IMR-90 (cell line): ENCODE measurements around the gene KBTBD7. TPM values are rescaled to one million over a fixed set of nuclear protein-coding genes. Genes with fewer than 3 reads are reported as not detected.

Experiments used
- ATAC-seq: fragments of 200-7000 bp; cut with Tn5 transposase; 2 replicates; pipeline ENCODE4 v1.9.1; 2020; ENCODE audit warnings: low read depth, mild to moderate bottlenecking, moderate library complexity
- BruUV-seq: library from RNA; stranded (reverse); fragments of 400-500 nt; replicated peaks from 2 replicates; lab custom pipeline; 2021; lab: Mats Ljungman, UMichigan
- CTCF ChIA-PET: fragments of 300-600 bp; formaldehyde crosslinking; extraction: SDS; loops from one replicate; lab custom pipeline; 2021; ENCODE audit warnings: antibody characterized with exemption; lab: Yijun Ruan, JAX
- POLR2A ChIA-PET: fragments of 300-600 bp; sonication (Branson Sonifier 250); formaldehyde crosslinking; loops from one replicate; lab custom pipeline; 2022; ENCODE audit warnings: antibody characterized with exemption; ENCODE audit not compliant: unreplicated experiment; lab: Charles Lee
- DNase-seq: peaks from one replicate; pipeline ENCODE4 v3.0.0; 2013
- H2AFZ ChIP-seq: replicated peaks from 2 replicates; pipeline ENCODE3; 2013; ENCODE audit warnings: low read length, mild to moderate bottlenecking; ENCODE audit not compliant: poor library complexity
- H2AK5ac ChIP-seq: 2 replicates; pipeline ENCODE4 v1.6.1; 2013; ENCODE audit warnings: low read depth, low read length, inconsistent platforms
- H2AK9ac ChIP-seq: replicated peaks from 2 replicates; pipeline ENCODE3; 2013; ENCODE audit warnings: mild to moderate bottlenecking, low read depth, low read length, moderate library complexity; ENCODE audit not compliant: poor library complexity
- H2BK120ac ChIP-seq: 2 replicates; pipeline ENCODE4 v1.6.1; 2013; ENCODE audit warnings: low read depth, low read length, inconsistent platforms
- H2BK15ac ChIP-seq: 3 replicates; pipeline ENCODE4 v1.6.1; 2013; ENCODE audit warnings: low read depth, low read length, inconsistent platforms
- H2BK20ac ChIP-seq: 2 replicates; pipeline ENCODE4 v1.6.1; 2013; ENCODE audit warnings: low read depth, mild to moderate bottlenecking, inconsistent platforms, low read length, moderate library complexity
- H2BK5ac ChIP-seq: 2 replicates; pipeline ENCODE4 v1.6.1; 2013; ENCODE audit warnings: mild to moderate bottlenecking, low read depth, low read length, inconsistent platforms; ENCODE audit not compliant: poor library complexity, severe bottlenecking
- H3K14ac ChIP-seq: replicated peaks from 2 replicates; pipeline ENCODE4 v1.6.1; 2013; ENCODE audit warnings: low read depth, low read length, inconsistent platforms
- H3K18ac ChIP-seq: 2 replicates; pipeline ENCODE4 v1.6.1; 2013; ENCODE audit warnings: low read depth, low read length, control low read depth
- H3K23ac ChIP-seq: 2 replicates; pipeline ENCODE4 v1.6.1; 2013; ENCODE audit warnings: low read depth, low read length, inconsistent platforms
- H3K27ac ChIP-seq: 2 replicates; pipeline ENCODE4 v1.5.1; 2013; ENCODE audit warnings: mild to moderate bottlenecking, control low read depth, low read length; ENCODE audit not compliant: insufficient read depth
- H3K27me3 ChIP-seq: 2 replicates; pipeline ENCODE4 v1.6.1; 2013; ENCODE audit warnings: low read length; ENCODE audit not compliant: control insufficient read depth, insufficient read depth
- H3K36me3 ChIP-seq: 2 replicates; pipeline ENCODE4 v1.6.1; 2013; ENCODE audit warnings: low read length, mixed read lengths; ENCODE audit not compliant: control insufficient read depth, insufficient read depth
- H3K4ac ChIP-seq: 2 replicates; pipeline ENCODE4 v1.6.1; 2013; ENCODE audit warnings: low read depth, low read length, inconsistent platforms
- H3K4me1 ChIP-seq: 2 replicates; pipeline ENCODE4 v1.6.1; 2013; ENCODE audit warnings: low read length, mixed read lengths; ENCODE audit not compliant: control insufficient read depth, insufficient read depth
- H3K4me2 ChIP-seq: 2 replicates; pipeline ENCODE4 v1.6.1; 2013; ENCODE audit warnings: low read depth, mild to moderate bottlenecking, control low read depth, low read length, moderate library complexity
- H3K4me3 ChIP-seq: 2 replicates; pipeline ENCODE4 v1.5.1; 2013; ENCODE audit warnings: low read depth, mild to moderate bottlenecking, control low read depth, low read length, moderate library complexity; ENCODE audit not compliant: insufficient read depth
- H3K56ac ChIP-seq: 2 replicates; pipeline ENCODE4 v1.6.1; 2013; ENCODE audit warnings: low read length, inconsistent platforms; ENCODE audit not compliant: insufficient read depth; ENCODE audit errors: extremely low read depth
- H3K79me1 ChIP-seq, 2 experiments: 2 replicates each; pipeline ENCODE4 v1.6.1; 2013; ENCODE audit warnings: low read length in 2 of 2, inconsistent platforms in 1 of 2, low read depth in 1 of 2
- H3K9ac ChIP-seq: 2 replicates; pipeline ENCODE4 v1.6.1; 2013; ENCODE audit warnings: low read depth, low read length, control low read depth
- H3K9me1 ChIP-seq: 2 replicates; pipeline ENCODE4 v1.6.1; 2013; ENCODE audit warnings: low read length, inconsistent platforms; ENCODE audit not compliant: insufficient read depth
- H3K9me3 ChIP-seq: 2 replicates; pipeline ENCODE4 v1.6.1; 2013; ENCODE audit warnings: low read length; ENCODE audit not compliant: control insufficient read depth, insufficient read depth
- H4K20me1 ChIP-seq: 2 replicates; pipeline ENCODE4 v1.6.1; 2013; ENCODE audit warnings: low read length, inconsistent platforms; ENCODE audit not compliant: insufficient read depth
- H4K5ac ChIP-seq: 2 replicates; pipeline ENCODE4 v1.6.1; 2013; ENCODE audit warnings: mild to moderate bottlenecking, low read depth, low read length, control low read depth
- H4K8ac ChIP-seq, 2 experiments: 2 replicates each; pipeline ENCODE4 v1.6.1; 2013; ENCODE audit warnings: low read depth in 2 of 2, low read length in 2 of 2, control low read depth in 1 of 2, inconsistent platforms in 1 of 2
- H4K91ac ChIP-seq: 2 replicates; pipeline ENCODE4 v1.6.1; 2013; ENCODE audit warnings: low read depth, low read length, inconsistent platforms; ENCODE audit not compliant: insufficient read depth
- CEBPB ChIP-seq: IDR thresholded peaks from 2 replicates; pipeline ENCODE4 v1.6.1; 2012; ENCODE audit warnings: low read depth, low read length, improper control_type of control experiment
- CHD1 ChIP-seq: IDR thresholded peaks from 2 replicates; pipeline ENCODE4 v1.6.1; 2012; ENCODE audit warnings: low read depth, low read length, improper control_type of control experiment
- CTCF ChIP-seq: conservative IDR thresholded peaks from 2 replicates; pipeline ENCODE4 v1.5.1; 2012; ENCODE audit warnings: mild to moderate bottlenecking, low read depth, low read length, improper control_type of control experiment
- ELK1 ChIP-seq: fragments of 150-350 bp; IDR thresholded peaks from 2 replicates; pipeline ENCODE4 v1.6.1; 2016; ENCODE audit warnings: low read depth, mild to moderate bottlenecking, low read length, moderate library complexity, borderline replicate concordance
- FOS ChIP-seq: fragments of 150-350 bp; IDR thresholded peaks from 2 replicates; pipeline ENCODE4 v1.6.1; 2016; ENCODE audit warnings: low read depth, low read length
- MAFK ChIP-seq: IDR thresholded peaks from 2 replicates; pipeline ENCODE4 v1.6.1; 2012; ENCODE audit warnings: low read depth, low read length, improper control_type of control experiment
- MAZ ChIP-seq: IDR thresholded peaks from 2 replicates; pipeline ENCODE4 v1.6.1; 2012; ENCODE audit warnings: low read depth, mild to moderate bottlenecking, low read length, improper control_type of control experiment, moderate library complexity, borderline replicate concordance
- MXI1 ChIP-seq: IDR thresholded peaks from 2 replicates; pipeline ENCODE4 v1.6.1; 2012; ENCODE audit warnings: low read depth, mild to moderate bottlenecking, low read length, moderate library complexity, borderline replicate concordance
- NFE2L2 ChIP-seq: fragments of 150-350 bp; IDR thresholded peaks from 2 replicates; pipeline ENCODE4 v1.6.1; 2016; ENCODE audit warnings: low read depth, mild to moderate bottlenecking, low read length
- POLR2A ChIP-seq: IDR thresholded peaks from 2 replicates; pipeline ENCODE4 v1.6.1; 2012; ENCODE audit warnings: mild to moderate bottlenecking, low read depth, low read length
- RAD21 ChIP-seq: IDR thresholded peaks from 2 replicates; pipeline ENCODE4 v1.6.1; 2012; ENCODE audit warnings: low read length, improper control_type of control experiment
- RCOR1 ChIP-seq: IDR thresholded peaks from 2 replicates; pipeline ENCODE4 v1.6.1; 2012; ENCODE audit warnings: mild to moderate bottlenecking, low read length, improper control_type of control experiment; ENCODE audit not compliant: insufficient replicate concordance
- RFX5 ChIP-seq: IDR thresholded peaks from 2 replicates; pipeline ENCODE4 v1.8.0; 2012; ENCODE audit warnings: low read depth, mild to moderate bottlenecking, low read length, moderate library complexity
- SMC3 ChIP-seq: fragments of 150-350 bp; IDR thresholded peaks from 2 replicates; pipeline ENCODE4 v1.6.1; 2016; ENCODE audit warnings: low read depth, mild to moderate bottlenecking, antibody characterized with exemption, low read length, moderate library complexity
- USF2 ChIP-seq: fragments of 150-350 bp; IDR thresholded peaks from 2 replicates; pipeline ENCODE4 v1.6.1; 2017; ENCODE audit warnings: mild to moderate bottlenecking, antibody characterized with exemption, low read length, low read depth
- WGBS, 2 experiments: methylation state at CpG; one replicate each; pipeline versions ENCODE4 v1.1.5 to v1.1.7; 2013; ENCODE audit warnings: missing lambda C conversion rate in 2 of 2; ENCODE audit not compliant: insufficient read length in 1 of 2; ENCODE audit errors: extremely low coverage in 2 of 2; 5-methylcytosine and 5-hydroxymethylcytosine counted together
- dilution Hi-C: fragments of 300-500 bp; cut with HindIII; formaldehyde crosslinking; loops from one replicate; pipeline ENCODE4 v1.14.3; 2018; ENCODE audit warnings: low sequenced_read_pairs; ENCODE audit not compliant: unreplicated experiment
- in situ Hi-C: fragments of 300-500 bp; cut with MboI; formaldehyde crosslinking; loops from 3 replicates; pipeline ENCODE4 v1.14.3; 2019; ENCODE audit warnings: low sequenced_read_pairs, inconsistent platforms, mixed read lengths
- intact Hi-C: fragments of 100-400 bp; cut with micrococcal nuclease; formaldehyde crosslinking; loops from 2 replicates; pipeline ENCODE4 v1.10.0; 2022
- polyA plus RNA-seq, 3 experiments: library from polyadenylated mRNA; depleted of rRNA; stranded (reverse); fragments of >200 nt; gene quantifications; 2 replicates each; pipeline ENCODE4 v1.2.3, GENCODE V29; 2012; ENCODE audit warnings: low replicate concordance in 1 of 3
- total RNA-seq: library from RNA; depleted of rRNA; stranded (reverse); fragments of >200 nt; gene quantifications from 2 replicates; pipeline ENCODE4 v1.2.3, GENCODE V29; 2012

KBTBD7 gene
- total and polyA plus RNA-seq, 2 of the 4 experiments (the other 2 are of a cell fraction): 2.1 to 7.9 TPM

- H4K8ac ChIP-seq: no peak overlapping the region
- no peak overlapping the region for H3K56ac ChIP-seq
- H3K27me3 ChIP-seq: no peaks in the 10 kb centered on the region
- no peak overlapping the region for H2AFZ ChIP-seq
- no peaks in the 10 kb centered on the region for H3K9me1 ChIP-seq
- H3K14ac ChIP-seq: no peak overlapping the region
- no peak overlapping the region for H3K23ac ChIP-seq
- no peak overlapping the region for H4K91ac ChIP-seq
- no peak overlapping the region for H2BK15ac ChIP-seq
- dilution Hi-C loops (no loop called here), in situ Hi-C loops (no loop called here), intact Hi-C loops (no loop called here)
- H3K4me3 ChIP-seq: no peak overlapping the region
- no peak overlapping the region for H2AK9ac ChIP-seq
- no peak overlapping the region for H2BK5ac ChIP-seq
- TF ChIP-seq ELK1 (no peak), MXI1 (no peak), CTCF (no peak), NFE2L2 (no peak), MAFK (no peak), CEBPB (no peak), USF2 (no peak), CHD1 (no peak), SMC3 (no peak), RAD21 (no peak), RFX5 (no peak), FOS (no peak), MAZ (no peak), POLR2A (no peak), RCOR1 (no peak)
- H3K18ac ChIP-seq: no peak overlapping the region
- H3K4ac ChIP-seq: no peak overlapping the region
- no peak for DNase-seq
- no peak overlapping the region for H2BK20ac ChIP-seq
- H2AK5ac ChIP-seq: no peak overlapping the region
- no peak overlapping the region for H3K27ac ChIP-seq
- no peaks in the 10 kb centered on the region for H3K79me1 ChIP-seq
- H3K9ac ChIP-seq: no peak overlapping the region
- CTCF ChIA-PET: interaction anchor here (0.6 kb wide), 1 partner anchor 10 kb away, joined by 8 read pairs; no protein-coding TSS in a partner anchor
- no peak overlapping the region for H4K5ac ChIP-seq
- WGBS, 2 experiments: no CpG with 5 or more reads among the region's 2 CpGs
- H3K4me2 ChIP-seq: no peak overlapping the region
- ATAC-seq: no peak
- no peaks in the 10 kb centered on the region for H3K36me3 ChIP-seq
- H3K4me1 ChIP-seq: no peaks in the 10 kb centered on the region
- no peaks in the 10 kb centered on the region for H4K20me1 ChIP-seq
- BruUV-seq: no TSS peak
- POLR2A ChIA-PET: no interaction called here
- peaks cover 7% of the 10 kb centered on the region; the same call in 1 of the 2 replicates for H3K9me3 ChIP-seq
- H2BK120ac ChIP-seq: no peak overlapping the region
Measured at GRCh38 chr13:41156620-41157019, 37.7 kb downstream of the KBTBD7 start.
